ENCODE results near the gene RNF217. TPM values are rescaled to one million over a fixed set of nuclear protein-coding genes. Genes with fewer than 3 reads are reported as not detected.

RNF217 gene
- total and polyA plus RNA-seq, 2 of the 13 experiments (the other 11 are each of a cell fraction or from before 2014, with no cell fraction given): 2.2 to 2.4 TPM

- TF ChIP-seq ZBTB43 (CRISPR knock-in tag; conservative IDR thresholded peaks at IDR 0.05) (0 out of 2 replicates have a peak, but pooled peaks have one; percentile 19), GATAD2A (CRISPR knock-in tag; IDR thresholded peaks at IDR 0.05) (peak; percentile 52; the same call in 1 of the 2 replicates), BHLHE40 (IDR thresholded peaks at IDR 0.05; ENCODE audit: low read length) (peak; percentile 70), ZBTB33 (CRISPR knock-in tag; IDR thresholded peaks at IDR 0.05) (no peak), IKZF1 (IDR thresholded peaks at IDR 0.05) (no peak), ZNF639 (CRISPR knock-in tag; conservative IDR thresholded peaks at IDR 0.05) (no peak), FOXA3 (CRISPR knock-in tag; IDR thresholded peaks at IDR 0.05) (no peak), SOX6 (IDR thresholded peaks at IDR 0.05) (no peak), SOX6 (CRISPR knock-in tag; IDR thresholded peaks at IDR 0.05) (peak; percentile 80), ZSCAN21 (CRISPR knock-in tag; IDR thresholded peaks at IDR 0.05; ENCODE audit: borderline replicate concordance) (no peak), CBX5 (CRISPR knock-in tag; IDR thresholded peaks at IDR 0.05; ENCODE audit: borderline replicate concordance) (no peak), ZNF484 (CRISPR knock-in tag; IDR thresholded peaks at IDR 0.05; ENCODE audit: borderline replicate concordance, low read depth) (no peak), PLRG1 (conservative IDR thresholded peaks at IDR 0.05) (no peak), MLX (CRISPR knock-in tag; IDR thresholded peaks at IDR 0.05) (no peak), ZNF766 (CRISPR knock-in tag; IDR thresholded peaks at IDR 0.05; ENCODE audit: borderline replicate concordance) (no peak), EHMT2 (IDR thresholded peaks at IDR 0.05; ENCODE audit: borderline replicate concordance, low read depth, low read length) (no peak), HOXA9 (CRISPR knock-in tag; IDR thresholded peaks at IDR 0.05; ENCODE audit: borderline replicate concordance) (no peak), ARID5B (CRISPR knock-in tag; IDR thresholded peaks at IDR 0.05) (peak; percentile 46), NCOR1 (IDR thresholded peaks at IDR 0.05; ENCODE audit: borderline replicate concordance, low read length) (peak; percentile 74), CEBPB (IDR thresholded peaks at IDR 0.05; ENCODE audit: borderline replicate concordance, low read depth, low read length) (peak; percentile 90), MYNN (CRISPR knock-in tag; IDR thresholded peaks at IDR 0.05; ENCODE audit: low read depth) (no peak)
Measured at GRCh38 chr6:124963831-124964763, 1.9 kb downstream of the RNF217 start (continued).

Data from HepG2 (cell line).